Cardiac muscle cell (in vitro differentiated cells and primary cell): Measurements from ENCODE around the gene ARID3A. TPM values are rescaled to one million over a fixed set of nuclear protein-coding genes. Genes with fewer than 3 reads are reported as not detected.

Source experiments
- DNase-seq, 2 donors: peaks; one replicate each; pipeline versions ENCODE4 v3.0.0 to v3.0.0-alpha.2; 2010 to 2017; ENCODE audit warnings: low read depth in 1 of 2, low spot score in 1 of 2
- H3K27ac ChIP-seq: fragments of 200-600 bp; sonication (generic); 2 replicates; pipeline ENCODE4 v1.5.1; 2016
- H3K27me3 ChIP-seq: fragments of 200-600 bp; sonication (generic); 2 replicates; pipeline ENCODE4 v1.6.0; 2016; ENCODE audit warnings: control low read depth
- H3K36me3 ChIP-seq: fragments of 200-600 bp; sonication (generic); 2 replicates; pipeline ENCODE4 v1.5.1; 2016; ENCODE audit warnings: control low read depth
- H3K4me1 ChIP-seq: fragments of 200-600 bp; sonication (generic); 2 replicates; pipeline ENCODE4 v1.8.1; 2017; ENCODE audit warnings: low read depth, mild to moderate bottlenecking, mixed run types
- H3K4me3 ChIP-seq: fragments of 200-600 bp; sonication (generic); 2 replicates; pipeline ENCODE4 v1.5.1; 2016; ENCODE audit warnings: mild to moderate bottlenecking
- H3K9me3 ChIP-seq: fragments of 200-600 bp; sonication (generic); 2 replicates; pipeline ENCODE4 v1.5.1; 2017; ENCODE audit warnings: low read depth, mild to moderate bottlenecking, control low read depth
- polyA plus RNA-seq: library from polyadenylated mRNA; unstranded; fragments of >200 nt; fragmentation: Nextera tagmentation; extraction: Ambion mirVana; gene quantifications from 2 replicates; pipeline ENCODE4 v1.2.1, GENCODE V29; 2016
- total RNA-seq: library from RNA; depleted of rRNA; stranded (reverse); fragments of >200 nt; gene quantifications from 2 replicates; pipeline ENCODE4 v1.2.3, GENCODE V29; 2016
- TF ChIP-seq, protein P1 (sequence below): IDR thresholded peaks from 2 replicates; pipeline ENCODE4 v1.5.1; 2012; ENCODE audit warnings: low read depth, mild to moderate bottlenecking, low read length

ARID3A gene
- total and polyA plus RNA-seq, 2 experiments from 2014 or later, result 39.1 to 62.3 TPM

DNA sequence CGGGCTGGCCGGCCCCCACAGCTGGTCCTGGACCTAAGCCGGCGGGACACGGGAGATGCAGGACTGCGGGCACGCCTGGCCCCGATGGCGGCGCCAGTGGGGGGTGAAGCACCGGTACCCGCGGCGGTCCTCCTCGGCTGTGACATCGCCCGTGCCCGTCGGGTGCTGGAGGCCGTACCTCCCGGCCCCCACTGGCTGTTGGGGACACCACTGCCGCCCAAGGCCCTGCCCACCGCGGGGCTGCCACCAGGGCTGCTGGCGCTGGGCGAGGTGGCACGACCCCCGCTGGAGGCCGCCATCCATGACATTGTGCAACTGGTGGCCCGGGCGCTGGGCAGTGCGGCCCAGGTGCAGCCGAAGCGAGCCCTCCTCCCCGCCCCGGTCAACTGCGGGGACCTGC, 77.4 kb downstream of the ARID3A start:
- Histone ChIP-seq H3K4me1 (no peaks in the 10 kb centered on the region), H3K27ac (no peak overlapping the region), H3K4me3 (no peak overlapping the region), H3K9me3 (no peaks in the 10 kb centered on the region), H3K27me3 (peaks cover 28% of the 10 kb centered on the region), H3K36me3 (no peaks in the 10 kb centered on the region)
- TF ChIP-seq, protein P1, sequence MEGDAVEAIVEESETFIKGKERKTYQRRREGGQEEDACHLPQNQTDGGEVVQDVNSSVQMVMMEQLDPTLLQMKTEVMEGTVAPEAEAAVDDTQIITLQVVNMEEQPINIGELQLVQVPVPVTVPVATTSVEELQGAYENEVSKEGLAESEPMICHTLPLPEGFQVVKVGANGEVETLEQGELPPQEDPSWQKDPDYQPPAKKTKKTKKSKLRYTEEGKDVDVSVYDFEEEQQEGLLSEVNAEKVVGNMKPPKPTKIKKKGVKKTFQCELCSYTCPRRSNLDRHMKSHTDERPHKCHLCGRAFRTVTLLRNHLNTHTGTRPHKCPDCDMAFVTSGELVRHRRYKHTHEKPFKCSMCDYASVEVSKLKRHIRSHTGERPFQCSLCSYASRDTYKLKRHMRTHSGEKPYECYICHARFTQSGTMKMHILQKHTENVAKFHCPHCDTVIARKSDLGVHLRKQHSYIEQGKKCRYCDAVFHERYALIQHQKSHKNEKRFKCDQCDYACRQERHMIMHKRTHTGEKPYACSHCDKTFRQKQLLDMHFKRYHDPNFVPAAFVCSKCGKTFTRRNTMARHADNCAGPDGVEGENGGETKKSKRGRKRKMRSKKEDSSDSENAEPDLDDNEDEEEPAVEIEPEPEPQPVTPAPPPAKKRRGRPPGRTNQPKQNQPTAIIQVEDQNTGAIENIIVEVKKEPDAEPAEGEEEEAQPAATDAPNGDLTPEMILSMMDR, result no peak
- DNase-seq, result no peak

DNA sequence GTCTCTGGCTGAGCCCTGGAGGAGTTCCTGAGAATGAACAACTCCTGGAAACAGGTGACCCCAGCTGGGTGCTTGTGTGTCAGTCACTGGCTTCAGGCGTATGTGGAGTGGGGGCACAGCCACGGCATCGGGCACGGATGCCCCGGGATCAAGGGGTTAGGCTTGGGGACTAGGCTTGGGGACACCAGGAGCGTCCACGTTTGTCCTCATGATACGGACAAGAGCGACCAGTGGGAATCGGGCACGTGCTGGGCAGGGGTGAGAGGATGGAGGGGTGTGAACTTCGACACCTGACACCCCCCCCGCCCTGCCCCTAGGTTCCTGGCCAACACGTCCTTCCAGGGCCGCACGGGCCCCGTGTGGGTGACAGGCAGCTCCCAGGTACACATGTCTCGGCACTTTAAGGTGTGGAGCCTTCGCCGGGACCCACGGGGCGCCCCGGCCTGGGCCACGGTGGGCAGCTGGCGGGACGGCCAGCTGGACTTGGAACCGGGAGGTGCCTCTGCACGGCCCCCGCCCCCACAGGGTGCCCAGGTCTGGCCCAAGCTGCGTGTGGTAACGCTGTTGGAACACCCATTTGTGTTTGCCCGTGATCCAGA, 78.5 kb downstream of the ARID3A start:
- peaks cover 18% of the 10 kb centered on the region for H3K27me3 ChIP-seq
- no peaks in the 10 kb centered on the region for H3K9me3 ChIP-seq
- H3K4me1 ChIP-seq, result no peaks in the 10 kb centered on the region
- no peak for DNase-seq
- H3K27ac ChIP-seq, result no peak overlapping the region
- H3K4me3 ChIP-seq, result no peak overlapping the region
- TF ChIP-seq, protein P1, result no peak
- no peaks in the 10 kb centered on the region for H3K36me3 ChIP-seq

DNA sequence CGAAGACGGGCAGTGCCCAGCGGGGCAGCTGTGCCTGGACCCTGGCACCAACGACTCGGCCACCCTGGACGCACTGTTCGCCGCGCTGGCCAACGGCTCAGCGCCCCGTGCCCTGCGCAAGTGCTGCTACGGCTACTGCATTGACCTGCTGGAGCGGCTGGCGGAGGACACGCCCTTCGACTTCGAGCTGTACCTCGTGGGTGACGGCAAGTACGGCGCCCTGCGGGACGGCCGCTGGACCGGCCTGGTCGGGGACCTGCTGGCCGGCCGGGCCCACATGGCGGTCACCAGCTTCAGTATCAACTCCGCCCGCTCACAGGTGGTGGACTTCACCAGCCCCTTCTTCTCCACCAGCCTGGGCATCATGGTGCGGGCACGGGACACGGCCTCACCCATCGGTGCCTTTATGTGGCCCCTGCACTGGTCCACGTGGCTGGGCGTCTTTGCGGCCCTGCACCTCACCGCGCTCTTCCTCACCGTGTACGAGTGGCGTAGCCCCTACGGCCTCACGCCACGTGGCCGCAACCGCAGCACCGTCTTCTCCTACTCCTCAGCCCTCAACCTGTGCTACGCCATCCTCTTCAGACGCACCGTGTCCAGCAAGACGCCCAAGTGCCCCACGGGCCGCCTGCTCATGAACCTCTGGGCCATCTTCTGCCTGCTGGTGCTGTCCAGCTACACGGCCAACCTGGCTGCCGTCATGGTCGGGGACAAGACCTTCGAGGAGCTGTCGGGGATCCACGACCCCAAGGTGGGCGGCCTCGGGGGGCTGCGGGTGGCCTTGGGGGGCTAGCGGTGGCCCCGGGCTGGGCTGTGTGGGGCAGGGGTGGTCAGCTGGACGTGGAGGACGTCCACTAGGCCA, 79.2 kb downstream of the ARID3A start:
- TF ChIP-seq, protein P1, result no peak
- DNase-seq, result no peak
- peaks cover 11% of the 10 kb centered on the region for H3K27me3 ChIP-seq
- H3K4me3 ChIP-seq, result no peak overlapping the region
- no peaks in the 10 kb centered on the region for H3K36me3 ChIP-seq
- H3K9me3 ChIP-seq, result no peaks in the 10 kb centered on the region
- H3K27ac ChIP-seq, result no peak overlapping the region
- H3K4me1 ChIP-seq, result no peaks in the 10 kb centered on the region

DNA sequence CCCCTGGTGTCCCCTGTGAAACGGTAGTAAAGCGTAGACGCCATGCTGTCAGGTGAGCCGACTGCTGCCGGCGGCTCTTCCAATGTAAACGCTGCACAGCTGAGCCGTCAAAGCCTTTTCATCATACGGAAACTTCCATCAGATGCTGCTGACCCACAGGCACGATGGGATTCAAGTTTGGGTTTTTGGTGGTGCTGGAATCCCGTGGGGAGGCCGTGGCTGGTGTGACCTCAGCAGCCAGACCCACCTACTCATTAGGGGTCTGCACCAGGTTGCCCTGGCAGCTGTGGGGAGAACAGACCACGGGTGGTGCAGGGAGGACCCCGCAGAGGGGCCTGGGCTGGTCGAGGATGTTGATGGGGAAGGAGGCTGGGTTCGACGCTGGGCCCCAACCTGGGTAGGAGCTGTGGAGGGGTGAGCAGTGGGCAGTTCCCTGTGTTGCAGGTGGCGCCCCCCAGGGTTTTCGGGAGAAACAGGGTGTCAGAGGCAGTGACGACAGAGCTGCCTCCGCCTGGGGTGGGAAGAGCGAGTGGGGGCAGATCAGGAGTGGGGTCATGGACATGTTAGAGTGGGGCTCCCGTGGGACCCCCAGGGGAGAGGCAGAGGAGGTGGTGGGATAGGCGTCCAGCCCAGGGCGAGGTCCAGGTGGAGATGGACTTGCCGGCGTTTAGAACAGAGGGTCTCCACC, 81.0 kb downstream of the ARID3A start:
- Histone ChIP-seq H3K4me3 (no peak overlapping the region), H3K9me3 (no peaks in the 10 kb centered on the region), H3K4me1 (no peaks in the 10 kb centered on the region), H3K36me3 (peaks cover 7% of the 10 kb centered on the region), H3K27ac (no peak overlapping the region), H3K27me3 (no peaks in the 10 kb centered on the region)
- TF ChIP-seq, protein P1, result no peak
- no peak for DNase-seq

DNA sequence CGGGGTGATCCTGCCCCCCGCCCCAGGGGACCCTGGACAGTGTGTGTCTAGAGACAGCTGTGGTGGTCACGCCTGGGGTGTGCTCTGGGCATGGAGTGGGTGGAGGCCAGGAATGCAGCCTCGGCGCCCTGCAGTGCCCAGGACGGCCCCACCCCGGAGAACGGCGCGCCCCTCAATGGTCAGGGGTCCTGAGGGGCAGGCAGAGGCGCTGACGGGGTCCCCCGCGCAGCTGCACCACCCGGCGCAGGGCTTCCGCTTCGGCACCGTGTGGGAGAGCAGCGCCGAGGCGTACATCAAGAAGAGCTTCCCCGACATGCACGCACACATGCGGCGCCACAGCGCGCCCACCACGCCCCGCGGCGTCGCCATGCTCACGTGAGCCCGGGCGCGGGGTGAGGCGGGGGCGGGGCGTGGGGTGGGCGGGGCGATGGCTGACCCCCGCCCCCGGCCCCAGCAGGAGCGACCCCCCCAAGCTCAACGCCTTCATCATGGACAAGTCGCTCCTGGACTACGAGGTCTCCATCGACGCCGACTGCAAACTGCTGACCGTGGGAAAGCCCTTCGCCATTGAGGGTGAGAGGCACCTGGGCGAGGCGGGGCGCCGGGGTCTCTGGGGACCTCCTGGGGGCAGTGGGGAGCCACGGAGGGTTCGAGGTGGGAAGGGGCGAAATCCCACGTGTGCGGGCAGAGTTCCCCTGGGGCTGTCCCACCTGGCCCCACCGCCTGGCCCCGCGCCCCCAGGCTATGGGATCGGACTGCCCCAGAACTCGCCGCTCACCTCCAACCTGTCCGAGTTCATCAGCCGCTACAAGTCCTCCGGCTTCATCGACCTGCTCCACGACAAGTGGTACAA, 81.8 kb downstream of the ARID3A start:
- H3K9me3 ChIP-seq, result no peaks in the 10 kb centered on the region
- TF ChIP-seq, protein P1, result no peak
- no peak overlapping the region for H3K27ac ChIP-seq
- peaks cover 7% of the 10 kb centered on the region for H3K36me3 ChIP-seq
- no peak for DNase-seq
- H3K4me3 ChIP-seq, result no peak overlapping the region
- no peaks in the 10 kb centered on the region for H3K4me1 ChIP-seq
- no peaks in the 10 kb centered on the region for H3K27me3 ChIP-seq
